Measurements from ENCODE around the gene PTPRN. TPM values are rescaled to one million over a fixed set of nuclear protein-coding genes. Genes with fewer than 3 reads are reported as not detected.

PTPRN gene
- total RNA-seq, 4 donors from 2014 or later = 0.58 to 3.0 (median 1.9) TPM; not detected in 1

DNA sequence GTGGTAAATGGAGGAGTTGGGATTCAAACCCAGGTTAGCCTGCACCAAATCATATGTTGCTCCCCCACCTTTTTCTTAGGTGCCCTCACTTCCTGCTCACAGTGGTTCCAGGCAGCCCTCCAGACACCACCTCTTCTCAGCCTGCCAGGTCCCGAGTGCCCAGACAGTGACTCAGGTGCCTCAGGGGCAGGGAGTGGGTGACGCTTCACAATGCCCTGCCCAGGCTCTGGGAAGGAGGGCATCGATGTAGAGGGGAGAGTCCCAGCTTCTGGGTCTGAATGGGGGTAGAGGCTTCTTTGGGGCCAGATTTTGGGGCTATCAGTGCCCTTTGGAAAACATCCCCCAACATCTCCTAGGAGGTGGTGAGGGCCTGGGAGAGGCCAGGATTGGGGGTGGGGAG, 35.3 kb downstream of the PTPRN start:
- TF ChIP-seq, protein P1, sequence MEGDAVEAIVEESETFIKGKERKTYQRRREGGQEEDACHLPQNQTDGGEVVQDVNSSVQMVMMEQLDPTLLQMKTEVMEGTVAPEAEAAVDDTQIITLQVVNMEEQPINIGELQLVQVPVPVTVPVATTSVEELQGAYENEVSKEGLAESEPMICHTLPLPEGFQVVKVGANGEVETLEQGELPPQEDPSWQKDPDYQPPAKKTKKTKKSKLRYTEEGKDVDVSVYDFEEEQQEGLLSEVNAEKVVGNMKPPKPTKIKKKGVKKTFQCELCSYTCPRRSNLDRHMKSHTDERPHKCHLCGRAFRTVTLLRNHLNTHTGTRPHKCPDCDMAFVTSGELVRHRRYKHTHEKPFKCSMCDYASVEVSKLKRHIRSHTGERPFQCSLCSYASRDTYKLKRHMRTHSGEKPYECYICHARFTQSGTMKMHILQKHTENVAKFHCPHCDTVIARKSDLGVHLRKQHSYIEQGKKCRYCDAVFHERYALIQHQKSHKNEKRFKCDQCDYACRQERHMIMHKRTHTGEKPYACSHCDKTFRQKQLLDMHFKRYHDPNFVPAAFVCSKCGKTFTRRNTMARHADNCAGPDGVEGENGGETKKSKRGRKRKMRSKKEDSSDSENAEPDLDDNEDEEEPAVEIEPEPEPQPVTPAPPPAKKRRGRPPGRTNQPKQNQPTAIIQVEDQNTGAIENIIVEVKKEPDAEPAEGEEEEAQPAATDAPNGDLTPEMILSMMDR (IDR thresholded peaks at IDR 0.05) = no peak
- no peak for TF ChIP-seq EP300 (IDR thresholded peaks at IDR 0.05)
- Histone ChIP-seq H3K9me3 (no peaks in the 10 kb centered on the region), H3K36me3 (no peaks in the 10 kb centered on the region), H3K4me1 (peaks cover 4 to 29% (median 14%) of the 10 kb centered on the region in 3 donors), H3K27ac (peak overlapping the region; percentile 41 to 86 (median 82)), H3K4me3 (no peak overlapping the region), H3K27me3 (no peaks in the 10 kb centered on the region)
- WGBS, 2 donors (ENCODE audit: low coverage in 1 of 2) = no CpG with 5 or more reads among the region's 3 CpGs
- no peak for ATAC-seq

DNA sequence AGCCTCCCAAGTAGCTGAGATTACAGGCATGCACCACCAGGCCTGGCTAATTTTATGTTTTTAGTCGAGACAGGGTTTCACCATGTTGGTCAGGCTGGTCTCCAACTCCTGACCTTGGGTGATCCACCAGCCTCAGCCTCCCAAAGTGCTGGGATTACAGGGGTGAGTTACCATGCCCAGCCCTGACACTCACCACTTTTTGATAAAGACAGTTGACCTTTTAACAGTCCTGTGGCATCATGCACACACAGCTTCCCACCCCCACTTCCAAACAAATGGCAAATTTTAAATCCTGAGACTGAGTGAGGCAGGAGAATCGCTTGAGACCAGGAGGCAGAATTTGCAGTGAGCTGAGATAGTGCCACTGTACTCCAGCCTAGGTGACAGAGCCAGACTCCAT, 36.2 kb downstream of the PTPRN start:
- no CpG with 5 or more reads among the region's 2 CpGs for WGBS, 2 donors (ENCODE audit: low coverage in 1 of 2)
- ATAC-seq = no peak
- no peaks in the 10 kb centered on the region for H3K9me3 ChIP-seq

DNA sequence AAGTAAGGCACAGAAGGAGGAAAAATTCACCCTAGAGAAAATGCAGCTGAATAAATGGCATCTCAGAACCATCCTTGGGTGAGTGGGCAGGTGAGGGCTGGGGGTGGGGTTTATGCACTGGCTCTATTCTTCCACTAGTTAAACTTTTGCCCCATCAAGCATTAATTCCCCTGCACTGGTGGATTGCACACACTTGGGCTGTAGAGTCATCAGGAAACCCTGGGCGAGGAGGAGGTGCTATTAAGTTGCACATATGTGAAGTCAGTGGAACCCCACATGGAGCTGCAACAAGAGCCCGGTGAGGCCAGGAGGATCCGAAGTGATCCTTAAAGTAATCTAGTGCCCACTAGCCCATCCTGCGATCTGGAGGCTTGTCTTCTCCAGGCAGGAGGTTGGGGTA, 36.8 kb downstream of the PTPRN start:
- Histone ChIP-seq H3K4me3 (no peak overlapping the region), H3K4me1 (peaks cover 0 to 13% (median 5%) of the 10 kb centered on the region in 3 donors), H3K27me3 (no peaks in the 10 kb centered on the region), H3K9me3 (no peaks in the 10 kb centered on the region), H3K36me3 (no peaks in the 10 kb centered on the region), H3K27ac (no peak overlapping the region)
- no peak for ATAC-seq
- TF ChIP-seq POLR2AphosphoS5 (IDR thresholded peaks at IDR 0.05) (no peak), EP300 (IDR thresholded peaks at IDR 0.05) (no peak), POLR2A (IDR thresholded peaks at IDR 0.05) (no peak)
- TF ChIP-seq, protein P1 (IDR thresholded peaks at IDR 0.05) = no peak
- WGBS, 2 donors (ENCODE audit: low coverage in 1 of 2) = 73 to 75% methylated on average over 2 to 4 of the region's 4 CpGs

More for the DNA sequence above, 36.2 kb downstream of the PTPRN start:
- no peak overlapping the region for H3K4me3 ChIP-seq
- H3K36me3 ChIP-seq = no peaks in the 10 kb centered on the region
- no peaks in the 10 kb centered on the region for H3K27me3 ChIP-seq
- H3K27ac ChIP-seq = no peak overlapping the region
- peaks cover 0 to 19% (median 8%) of the 10 kb centered on the region in 3 donors for H3K4me1 ChIP-seq
- TF ChIP-seq POLR2A (IDR thresholded peaks at IDR 0.05) = no peak
- TF ChIP-seq, protein P1 (IDR thresholded peaks at IDR 0.05) = no peak
- TF ChIP-seq POLR2AphosphoS5 (IDR thresholded peaks at IDR 0.05) = no peak
- TF ChIP-seq EP300 (IDR thresholded peaks at IDR 0.05) = no peak

DNA sequence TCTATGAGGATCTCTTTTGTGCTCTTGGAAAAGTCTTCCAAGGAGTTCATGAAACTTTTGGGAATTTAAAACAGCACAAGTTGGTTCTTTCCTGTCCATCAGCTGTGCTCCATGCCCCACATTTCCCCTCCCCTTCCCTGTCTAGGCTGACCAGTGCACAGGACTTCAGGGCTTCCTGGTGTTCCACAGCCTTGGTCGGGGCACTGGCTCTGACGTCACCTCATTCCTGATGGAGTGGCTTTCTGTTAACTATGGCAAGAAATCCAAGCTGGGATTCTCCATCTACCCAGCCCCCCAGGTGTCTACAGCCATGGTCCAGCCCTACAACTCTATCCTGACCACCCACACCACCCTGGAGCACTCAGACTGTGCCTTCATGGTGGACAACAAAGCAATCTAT, 38.2 kb downstream of the PTPRN start:
- H3K4me1 ChIP-seq = peaks cover 0 to 10% (median 5%) of the 10 kb centered on the region in 3 donors
- H3K27ac ChIP-seq = no peak overlapping the region
- no peak overlapping the region for H3K4me3 ChIP-seq
- WGBS, 2 donors (ENCODE audit: low coverage in 1 of 2) = no CpG with 5 or more reads among the region's 2 CpGs
- no peak for ATAC-seq
- H3K36me3 ChIP-seq = no peaks in the 10 kb centered on the region
- no peaks in the 10 kb centered on the region for H3K9me3 ChIP-seq
- no peaks in the 10 kb centered on the region for H3K27me3 ChIP-seq
- TF ChIP-seq EP300 (IDR thresholded peaks at IDR 0.05) = no peak
- TF ChIP-seq, protein P1 (IDR thresholded peaks at IDR 0.05) = no peak
- TF ChIP-seq POLR2AphosphoS5 (IDR thresholded peaks at IDR 0.05) = no peak
- TF ChIP-seq POLR2A (IDR thresholded peaks at IDR 0.05) = no peak

DNA sequence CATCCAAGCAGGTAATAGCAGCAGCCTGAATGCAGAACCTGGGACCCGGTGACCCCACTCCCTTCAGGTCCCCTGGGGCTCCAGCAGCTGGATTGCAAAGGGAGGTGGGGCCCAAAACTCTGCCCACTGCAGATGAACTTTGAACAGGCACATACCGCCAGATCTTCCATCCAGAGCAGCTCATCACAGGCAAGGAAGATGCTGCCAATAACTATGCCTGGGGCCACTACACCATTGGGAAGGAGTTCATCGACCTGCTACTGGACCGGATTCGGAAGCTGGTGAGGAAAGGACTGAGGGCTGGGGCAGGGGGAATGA, 39.2 kb downstream of the PTPRN start:
- TF ChIP-seq, protein P1 (IDR thresholded peaks at IDR 0.05) = no peak
- TF ChIP-seq EP300 (IDR thresholded peaks at IDR 0.05) = no peak
- no peak for TF ChIP-seq POLR2A (IDR thresholded peaks at IDR 0.05)
- TF ChIP-seq POLR2AphosphoS5 (IDR thresholded peaks at IDR 0.05) = no peak

More for the DNA sequence above, 39.2 kb downstream of the PTPRN start:
- H3K4me3 ChIP-seq = no peak overlapping the region
- no peaks in the 10 kb centered on the region for H3K36me3 ChIP-seq
- H3K27me3 ChIP-seq = no peaks in the 10 kb centered on the region
- ATAC-seq = no peak
- peaks cover 0 to 10% (median 5%) of the 10 kb centered on the region in 3 donors for H3K4me1 ChIP-seq
- H3K27ac ChIP-seq = no peak overlapping the region
- 91% methylated on average over 4 of the region's 5 CpGs; no CpG with 5 or more reads in 1 of the 2 donors for WGBS, 2 donors (ENCODE audit: low coverage in 1 of 2)
- no peaks in the 10 kb centered on the region for H3K9me3 ChIP-seq

All from gastroesophageal sphincter (tissue), 4 donors.